HG03432 (cell line): Measurements from ENCODE around the gene FAM193B.

Experiments used
- ATAC-seq: cut with Tn5 transposase; IDR thresholded peaks from one replicate; pipeline ENCODE4 v1.9.1; 2021; ENCODE audit warnings: mild to moderate bottlenecking, moderate library complexity; ENCODE audit not compliant: unreplicated experiment

FAM193B gene

GRCh38 chr5:177519463-177520235, 34.7 kb downstream of the FAM193B start:
- ATAC-seq: no peak

DNA sequence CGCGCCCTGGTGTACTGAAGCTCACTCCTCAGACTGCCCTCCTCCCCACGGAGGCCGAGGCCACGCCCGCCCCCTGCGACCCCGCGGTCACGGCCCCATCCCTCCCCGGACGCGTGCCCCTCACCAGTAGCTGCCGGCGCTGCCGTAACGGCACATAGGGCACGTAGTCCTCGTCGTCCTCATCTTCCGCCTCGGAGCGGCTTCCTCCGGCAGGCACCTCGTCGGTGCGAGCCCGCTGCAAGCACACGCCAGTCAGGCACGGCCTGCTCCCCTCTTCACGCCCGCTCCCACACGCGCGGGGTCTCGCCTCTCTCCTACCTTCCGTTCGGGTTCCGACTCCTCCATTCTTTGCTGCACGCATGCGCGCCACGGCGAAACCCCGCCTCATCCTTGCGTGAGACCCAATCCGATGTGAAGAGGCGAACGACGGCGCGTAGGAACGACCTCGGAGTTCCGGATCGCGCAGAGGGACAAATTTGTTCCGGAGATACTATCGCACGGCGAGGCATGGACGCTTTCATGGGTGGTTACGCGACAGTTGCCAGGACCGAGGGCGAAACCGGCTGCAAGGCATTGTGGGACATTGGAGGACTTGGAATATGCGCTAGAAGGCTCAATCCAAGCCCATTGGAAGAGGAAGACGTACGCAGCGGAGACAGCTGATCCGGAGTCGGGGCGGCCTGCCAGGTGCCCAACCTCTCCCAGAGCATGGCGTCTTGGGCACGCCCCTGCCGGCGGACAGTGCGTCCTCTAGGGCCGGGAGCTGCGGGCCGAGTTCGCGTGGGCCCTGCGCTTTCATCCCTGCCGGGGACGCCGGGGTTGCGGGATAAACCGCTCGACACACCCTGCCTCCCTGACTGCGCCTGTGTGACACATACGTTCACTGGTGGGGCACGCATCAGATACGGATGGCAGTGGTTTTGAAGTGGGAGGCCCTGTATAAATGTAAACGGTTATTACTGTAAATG, 37.5 kb downstream of the FAM193B start, which contains the start of gene DDX41:
Gene DDX41, minus strand, starts transcription at position 361 of the 968 bp plus-strand sequence. Its CDS starts 16 bp downstream, at position 345.
- peak; percentile 83 for ATAC-seq

GRCh38 chr5:177515580-177515979, 38.8 kb downstream of the FAM193B start:
- no peak for ATAC-seq

DNA sequence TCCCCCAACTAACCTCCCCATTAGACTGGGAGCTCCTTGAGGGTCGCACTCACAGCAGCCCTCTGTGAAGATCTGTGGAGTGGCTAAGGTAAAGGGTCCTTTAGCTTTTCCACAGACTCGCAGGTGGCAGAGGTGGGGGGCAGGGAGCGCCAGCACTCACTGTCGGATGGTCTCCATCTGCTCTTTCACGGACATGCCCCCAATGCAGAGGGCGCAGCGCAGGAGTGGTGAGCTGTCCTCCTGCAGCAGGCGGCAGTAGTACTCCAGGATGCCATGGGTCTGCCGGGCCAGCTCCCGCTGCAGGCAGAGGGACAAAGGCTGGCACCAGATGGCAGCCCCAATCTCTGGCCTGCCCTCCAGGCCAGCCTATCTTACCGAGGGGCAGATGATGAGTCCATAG, 39.8 kb downstream of the FAM193B start:
- ATAC-seq: no peak

GRCh38 chr5:177513500-177513899, 40.9 kb downstream of the FAM193B start:
- ATAC-seq: no peak

- no peak for ATAC-seq
Measured at GRCh38 chr5:177512736-177513380, 41.5 kb downstream of the FAM193B start.

DNA sequence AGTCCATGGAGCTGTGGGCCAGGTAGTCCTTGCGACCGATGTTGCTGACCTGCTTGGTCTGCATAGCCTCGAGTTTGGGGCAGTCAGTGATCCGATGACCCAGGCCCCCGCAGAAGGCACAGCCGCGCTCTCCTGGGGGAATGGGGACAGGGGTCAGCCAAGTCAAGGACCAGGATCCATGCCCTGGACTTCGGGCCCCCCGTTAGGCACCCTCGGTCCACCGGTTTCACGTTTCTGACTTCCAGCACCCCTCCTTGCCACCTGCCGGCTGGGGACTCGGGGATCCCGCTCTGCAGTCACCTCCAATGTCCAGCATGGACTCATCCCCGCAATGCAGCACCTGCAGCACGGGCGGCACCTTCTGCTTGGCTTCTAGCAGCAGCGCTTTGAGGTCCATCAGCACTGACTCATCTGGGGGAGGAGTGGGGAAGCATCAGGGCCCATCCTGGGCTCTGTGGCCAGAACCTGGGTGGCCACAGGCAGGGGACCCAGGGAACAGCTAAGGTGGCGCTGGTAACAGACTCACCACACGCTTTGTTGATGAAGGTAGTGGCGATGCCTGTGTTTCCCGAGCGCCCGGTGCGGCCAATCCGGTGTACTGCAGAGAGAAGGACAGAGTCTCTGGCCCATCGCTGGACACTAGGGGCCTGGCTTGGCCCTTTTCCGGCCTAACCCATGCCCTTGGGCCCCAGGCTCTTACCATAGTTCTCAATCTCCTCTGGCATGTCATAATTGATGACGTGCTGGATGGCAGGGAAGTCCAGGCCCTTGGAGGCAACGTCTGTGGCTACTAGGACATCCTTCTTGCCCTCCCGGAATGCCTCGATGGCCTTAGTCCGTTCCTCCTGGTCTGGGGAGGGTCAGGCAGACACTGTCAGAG, 42.3 kb downstream of the FAM193B start:
- no peak for ATAC-seq

- ATAC-seq: no peak
Measured at GRCh38 chr5:177511181-177511580, 43.2 kb downstream of the FAM193B start.

- peak; percentile 25 for ATAC-seq
Measured at GRCh38 chr5:177510567-177511053, 43.8 kb downstream of the FAM193B start.

GRCh38 chr5:177509991-177510566, 44.3 kb downstream of the FAM193B start:
- peak; percentile 50 for ATAC-seq

- ATAC-seq: peak; percentile 33
Measured at GRCh38 chr5:177509381-177509951, 44.9 kb downstream of the FAM193B start, which contains the start of gene DOK3. Gene DOK3, minus strand, starts transcription at chr5:177509826. Its CDS starts 286 bp downstream, at chr5:177509540.

DNA sequence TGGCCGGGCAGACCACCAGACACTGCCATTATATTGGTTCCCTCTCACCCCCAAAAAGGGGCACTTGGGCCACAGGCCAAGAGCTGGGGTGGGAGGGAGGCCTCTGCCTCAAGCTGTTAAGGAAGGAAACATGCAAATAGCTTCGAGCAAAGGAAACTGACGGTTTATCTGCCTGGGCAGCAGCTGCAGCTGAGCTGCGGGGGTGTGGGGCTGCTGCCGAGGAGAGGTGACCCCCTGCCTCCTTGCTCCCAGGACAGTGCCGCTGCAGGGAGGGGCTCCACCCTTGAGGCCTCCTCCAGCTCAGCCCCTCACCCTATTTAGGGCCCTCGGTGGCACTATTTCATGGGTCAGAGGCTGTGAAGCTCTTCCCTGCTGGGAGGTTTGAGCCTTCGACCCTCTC, 45.5 kb downstream of the FAM193B start:
- ATAC-seq: peak; percentile 29

GRCh38 chr5:177508221-177508611, 46.1 kb downstream of the FAM193B start:
- no peak for ATAC-seq

DNA sequence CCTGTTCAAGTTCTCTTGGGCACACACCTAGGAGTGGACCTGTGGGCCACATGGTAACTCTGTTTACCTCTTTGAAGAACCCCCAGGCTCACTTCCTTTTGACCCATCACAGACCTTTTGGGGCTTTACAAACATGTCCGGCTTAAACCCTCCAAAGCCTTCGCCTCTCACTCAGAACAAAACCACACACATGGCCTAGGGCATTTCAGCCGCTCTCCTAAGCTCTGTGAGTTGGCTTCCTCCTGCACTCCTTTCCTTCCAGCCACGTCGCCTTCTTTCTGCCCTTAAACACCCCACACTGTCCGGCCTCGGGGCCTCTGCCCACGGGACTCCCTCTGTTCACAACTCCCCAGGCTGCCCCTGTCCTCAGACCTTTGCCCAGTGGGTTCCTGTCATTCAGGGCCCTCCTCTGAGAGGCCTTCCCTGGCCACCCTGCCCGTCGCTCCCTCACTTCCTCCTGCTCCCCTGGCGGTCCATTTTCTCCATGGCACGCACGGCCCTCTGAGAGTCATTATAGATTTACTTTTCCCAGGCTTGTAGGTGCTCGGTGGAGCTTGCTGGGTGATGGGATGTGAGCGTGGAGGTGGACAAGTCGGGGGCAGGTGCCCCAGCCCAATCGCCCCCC, 46.7 kb downstream of the FAM193B start:
- ATAC-seq: no peak

- ATAC-seq: no peak
Measured at GRCh38 chr5:177507165-177507564, 47.2 kb downstream of the FAM193B start.

- no peak for ATAC-seq
Measured at GRCh38 chr5:177505075-177505474, 49.3 kb downstream of the FAM193B start.

GRCh38 chr5:177504086-177505056, 50.0 kb downstream of the FAM193B start:
- ATAC-seq: no peak
